GM23338 (cell line): ENCODE results near the gene SMOC2. TPM values are rescaled to one million over a fixed set of nuclear protein-coding genes. Genes with fewer than 3 reads are reported as not detected.

Source experiments
- ATAC-seq: fragments of 200-7000 bp; cut with Tn5 transposase; 3 replicates; pipeline ENCODE4 v1.9.1; 2020
- DNase-seq: peaks from one replicate; pipeline ENCODE4 v3.0.0-alpha.2; 2015; ENCODE audit warnings: low spot score
- H2AFZ ChIP-seq: fragments of 200-600 bp; sonication (generic); 2 replicates; pipeline ENCODE4 v1.8.0; 2016; ENCODE audit warnings: antibody characterized with exemption, mild to moderate bottlenecking, moderate library complexity
- H3F3A ChIP-seq: fragments of 200-600 bp; sonication (generic); replicated peaks from 2 replicates; pipeline ENCODE4 v1.8.0; 2017; ENCODE audit warnings: antibody characterized with exemption, mixed run types, low read depth
- H3K27ac ChIP-seq: fragments of 200-600 bp; sonication (generic); 2 replicates; pipeline ENCODE4 v1.6.1; 2016; ENCODE audit warnings: low read depth
- H3K27me3 ChIP-seq: fragments of 200-600 bp; sonication (generic); 2 replicates; pipeline ENCODE4 v1.8.0; 2016; ENCODE audit warnings: mild to moderate bottlenecking, mixed run types, moderate library complexity; ENCODE audit not compliant: insufficient read depth
- H3K36me3 ChIP-seq: fragments of 200-600 bp; sonication (generic); 2 replicates; pipeline ENCODE4 v1.8.0; 2016; ENCODE audit warnings: mild to moderate bottlenecking; ENCODE audit not compliant: insufficient read depth
- H3K4me1 ChIP-seq: fragments of 200-600 bp; sonication (generic); 2 replicates; pipeline ENCODE4 v1.8.0; 2016; ENCODE audit warnings: mild to moderate bottlenecking, moderate library complexity; ENCODE audit not compliant: insufficient read depth
- H3K4me2 ChIP-seq: fragments of 200-600 bp; sonication (generic); 2 replicates; pipeline ENCODE4 v1.7.1; 2017; ENCODE audit warnings: mixed run types
- H3K4me3 ChIP-seq: fragments of 200-600 bp; sonication (generic); 2 replicates; pipeline ENCODE4 v1.6.1; 2016; ENCODE audit warnings: mixed run types
- H3K79me2 ChIP-seq: fragments of 200-600 bp; sonication (generic); replicated peaks from 2 replicates; pipeline ENCODE4 v1.8.0; 2017; ENCODE audit warnings: mild to moderate bottlenecking; ENCODE audit not compliant: insufficient read depth
- H3K9me2 ChIP-seq: fragments of 200-600 bp; sonication (generic); 2 replicates; pipeline ENCODE4 v1.8.0; 2017; ENCODE audit not compliant: insufficient read depth
- H4K20me1 ChIP-seq: fragments of 200-600 bp; sonication (generic); replicated peaks from 2 replicates; pipeline ENCODE4 v1.8.0; 2017; ENCODE audit warnings: mild to moderate bottlenecking; ENCODE audit not compliant: insufficient read depth
- H3K27ac Mint-ChIP-seq: 2 replicates; pipeline ENCODE4 v1.8.0; 2020; ENCODE audit warnings: inconsistent platforms, mild to moderate bottlenecking, moderate library complexity, mixed read lengths
- H3K27me3 Mint-ChIP-seq: 3 replicates; pipeline ENCODE4 v1.8.0; 2022; ENCODE audit warnings: low read depth, mild to moderate bottlenecking, moderate library complexity, mixed read lengths, inconsistent platforms; ENCODE audit not compliant: insufficient read depth, poor library complexity
- H3K36me3 Mint-ChIP-seq: 3 replicates; pipeline ENCODE4 v1.8.0; 2021; ENCODE audit warnings: low read depth, mild to moderate bottlenecking, inconsistent platforms, moderate library complexity, mixed read lengths
- H3K4me1 Mint-ChIP-seq: 3 replicates; pipeline ENCODE4 v1.8.0; 2020; ENCODE audit warnings: mild to moderate bottlenecking, inconsistent platforms, mixed read lengths
- H3K4me3 Mint-ChIP-seq: 3 replicates; pipeline ENCODE4 v1.8.0; 2021; ENCODE audit warnings: moderate library complexity, mild to moderate bottlenecking, inconsistent platforms, mixed read lengths
- H3K9me3 Mint-ChIP-seq: 3 replicates; pipeline ENCODE4 v1.8.0; 2020; ENCODE audit warnings: moderate library complexity, mild to moderate bottlenecking, inconsistent platforms, mixed read lengths
- CREB1 ChIP-seq: fragments of 250-450 bp; sonication (Bioruptor Pico); IDR thresholded peaks from 2 replicates; pipeline ENCODE4 v1.5.0; 2020; ENCODE audit warnings: low read depth, mild to moderate bottlenecking, moderate library complexity
- CTCF ChIP-seq, 2 experiments: fragments of 200-600 bp in 1 of 2; sonication (generic) in 1 of 2; conservative IDR thresholded peaks; 2 replicates each; pipeline versions ENCODE4 v1.5.1 to v1.6.1; 2016 to 2017; ENCODE audit warnings: antibody characterized with exemption in 2 of 2, low read depth in 2 of 2, mild to moderate bottlenecking in 2 of 2, moderate library complexity in 1 of 2
- EZH2 ChIP-seq: fragments of 200-600 bp; sonication (generic); IDR thresholded peaks from one replicate; pipeline ENCODE4 v1.8.0; 2017; ENCODE audit warnings: antibody characterized with exemption, mild to moderate bottlenecking, low read depth; ENCODE audit not compliant: unreplicated experiment
- EZH2phosphoT487 ChIP-seq: fragments of 200-600 bp; sonication (generic); IDR thresholded peaks from one replicate; pipeline ENCODE4 v1.8.1; 2018; ENCODE audit warnings: antibody characterized with exemption; ENCODE audit not compliant: unreplicated experiment
- JUNB ChIP-seq: IDR thresholded peaks from one replicate; pipeline ENCODE4 v1.6.1; 2016; ENCODE audit warnings: antibody characterized with exemption; ENCODE audit not compliant: unreplicated experiment
- NANOG ChIP-seq: IDR thresholded peaks from 2 replicates; pipeline ENCODE4 v1.6.1; 2016; ENCODE audit warnings: antibody characterized with exemption, borderline replicate concordance
- POLR2AphosphoS5 ChIP-seq: IDR thresholded peaks from 2 replicates; pipeline ENCODE4 v1.6.1; 2016; ENCODE audit warnings: antibody characterized with exemption, low read depth
- STAT1 ChIP-seq: IDR thresholded peaks from one replicate; pipeline ENCODE4 v1.6.1; 2016; ENCODE audit warnings: antibody characterized with exemption; ENCODE audit not compliant: unreplicated experiment
- ZNF114 ChIP-seq: fragments of 250-450 bp; sonication (Bioruptor Pico); IDR thresholded peaks from 2 replicates; pipeline ENCODE4 v1.5.0; 2020; ENCODE audit warnings: mild to moderate bottlenecking, moderate library complexity
- ZNF331 ChIP-seq: fragments of 250-450 bp; sonication (Bioruptor Pico); IDR thresholded peaks from 2 replicates; pipeline ENCODE4 v1.5.0; 2020; ENCODE audit warnings: low read depth, mild to moderate bottlenecking, moderate library complexity
- ZNF462 ChIP-seq: fragments of 250-450 bp; sonication (Bioruptor Pico); IDR thresholded peaks from 2 replicates; pipeline ENCODE4 v1.5.0; 2020; ENCODE audit warnings: mild to moderate bottlenecking, moderate library complexity
- polyA plus RNA-seq: library from polyadenylated mRNA; unstranded; fragments of >200 nt; fragmentation: Nextera tagmentation; extraction: Ambion mirVana; gene quantifications from 2 replicates; pipeline ENCODE4 v1.2.1, GENCODE V29; 2016
- total RNA-seq: library from RNA; depleted of rRNA; stranded (reverse); fragments of >200 nt; shearing (Covaris generic); gene quantifications from 2 replicates; pipeline ENCODE4 v1.2.3, GENCODE V29; 2014
- TF ChIP-seq, protein P1 (sequence below): IDR thresholded peaks from one replicate; pipeline ENCODE4 v1.6.1; 2018; ENCODE audit warnings: antibody characterized with exemption; ENCODE audit not compliant: unreplicated experiment
- TF ChIP-seq, protein P2 (sequence below): IDR thresholded peaks from 2 replicates; pipeline ENCODE4 v1.6.1; 2016; ENCODE audit warnings: antibody characterized with exemption

SMOC2 gene
- total and polyA plus RNA-seq, 2 experiments from 2014 or later: 4.3 to 6.5 TPM

DNA sequence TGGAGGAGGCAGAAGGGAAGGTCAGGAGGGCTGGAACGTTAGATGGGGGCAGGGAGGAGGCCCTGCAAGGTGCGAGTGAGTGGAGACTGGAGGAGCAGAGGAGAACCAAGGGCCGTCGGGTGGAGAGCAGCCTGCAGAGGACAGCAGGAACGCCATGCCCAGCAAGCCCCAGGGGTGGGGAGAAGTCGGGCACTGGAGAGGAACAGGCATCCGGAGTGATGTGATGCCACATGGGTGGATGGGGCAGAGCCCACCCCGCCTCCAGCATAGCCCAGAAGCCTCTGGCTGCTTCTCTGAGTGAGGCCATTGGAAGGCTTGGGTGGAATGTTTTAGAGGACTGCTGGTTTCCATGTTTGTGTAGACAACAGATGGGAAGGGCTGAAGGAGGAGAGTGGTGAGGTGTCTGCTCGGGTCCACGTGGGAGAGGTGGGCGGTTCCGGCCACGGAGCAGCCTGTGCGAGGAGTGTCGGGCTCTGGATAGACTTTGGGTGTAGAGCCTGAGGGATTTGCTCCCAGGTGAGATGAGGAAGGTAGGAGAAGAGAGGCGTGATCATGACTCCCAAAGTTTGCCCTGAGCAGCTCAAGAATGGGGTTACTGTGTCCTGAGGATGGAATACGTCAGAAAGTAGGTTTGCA lies 221.4 kb downstream of the SMOC2 start:
- peaks cover 25% of the 10 kb centered on the region for H3K4me1 ChIP-seq
- no peak overlapping the region for H3K4me3 ChIP-seq
- no peaks in the 10 kb centered on the region for H3K36me3 ChIP-seq
- no peaks in the 10 kb centered on the region for H3K27me3 ChIP-seq
- Mint-ChIP-seq H3K27ac (no peak overlapping the region), H3K36me3 (peaks cover 11% of the 10 kb centered on the region), H3K4me1 (peaks cover 25% of the 10 kb centered on the region), H3K9me3 (peaks cover 13% of the 10 kb centered on the region), H3K4me3 (no peak overlapping the region), H3K27me3 (peaks cover 2% of the 10 kb centered on the region)
- ATAC-seq (no peak), DNase-seq (no peak)
- peaks cover 2% of the 10 kb centered on the region for H3K9me2 ChIP-seq
- H3F3A ChIP-seq: no peaks in the 10 kb centered on the region
- no peak overlapping the region for H3K27ac ChIP-seq
- TF ChIP-seq EZH2 (no peak), POLR2AphosphoS5 (no peak), ZNF331 (CRISPR knock-in tag) (no peak), ZNF462 (CRISPR knock-in tag) (no peak), CREB1 (CRISPR knock-in tag) (no peak), ZNF114 (CRISPR knock-in tag) (no peak), NANOG (no peak), STAT1 (no peak), CTCF (conservative IDR thresholded peaks at IDR 0.05; ENCODE audit: low read depth in 2 of 2) (no peak), JUNB (no peak), EZH2phosphoT487 (no peak)
- TF ChIP-seq, protein P1, sequence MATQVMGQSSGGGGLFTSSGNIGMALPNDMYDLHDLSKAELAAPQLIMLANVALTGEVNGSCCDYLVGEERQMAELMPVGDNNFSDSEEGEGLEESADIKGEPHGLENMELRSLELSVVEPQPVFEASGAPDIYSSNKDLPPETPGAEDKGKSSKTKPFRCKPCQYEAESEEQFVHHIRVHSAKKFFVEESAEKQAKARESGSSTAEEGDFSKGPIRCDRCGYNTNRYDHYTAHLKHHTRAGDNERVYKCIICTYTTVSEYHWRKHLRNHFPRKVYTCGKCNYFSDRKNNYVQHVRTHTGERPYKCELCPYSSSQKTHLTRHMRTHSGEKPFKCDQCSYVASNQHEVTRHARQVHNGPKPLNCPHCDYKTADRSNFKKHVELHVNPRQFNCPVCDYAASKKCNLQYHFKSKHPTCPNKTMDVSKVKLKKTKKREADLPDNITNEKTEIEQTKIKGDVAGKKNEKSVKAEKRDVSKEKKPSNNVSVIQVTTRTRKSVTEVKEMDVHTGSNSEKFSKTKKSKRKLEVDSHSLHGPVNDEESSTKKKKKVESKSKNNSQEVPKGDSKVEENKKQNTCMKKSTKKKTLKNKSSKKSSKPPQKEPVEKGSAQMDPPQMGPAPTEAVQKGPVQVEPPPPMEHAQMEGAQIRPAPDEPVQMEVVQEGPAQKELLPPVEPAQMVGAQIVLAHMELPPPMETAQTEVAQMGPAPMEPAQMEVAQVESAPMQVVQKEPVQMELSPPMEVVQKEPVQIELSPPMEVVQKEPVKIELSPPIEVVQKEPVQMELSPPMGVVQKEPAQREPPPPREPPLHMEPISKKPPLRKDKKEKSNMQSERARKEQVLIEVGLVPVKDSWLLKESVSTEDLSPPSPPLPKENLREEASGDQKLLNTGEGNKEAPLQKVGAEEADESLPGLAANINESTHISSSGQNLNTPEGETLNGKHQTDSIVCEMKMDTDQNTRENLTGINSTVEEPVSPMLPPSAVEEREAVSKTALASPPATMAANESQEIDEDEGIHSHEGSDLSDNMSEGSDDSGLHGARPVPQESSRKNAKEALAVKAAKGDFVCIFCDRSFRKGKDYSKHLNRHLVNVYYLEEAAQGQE: no peak
- TF ChIP-seq, protein P2, sequence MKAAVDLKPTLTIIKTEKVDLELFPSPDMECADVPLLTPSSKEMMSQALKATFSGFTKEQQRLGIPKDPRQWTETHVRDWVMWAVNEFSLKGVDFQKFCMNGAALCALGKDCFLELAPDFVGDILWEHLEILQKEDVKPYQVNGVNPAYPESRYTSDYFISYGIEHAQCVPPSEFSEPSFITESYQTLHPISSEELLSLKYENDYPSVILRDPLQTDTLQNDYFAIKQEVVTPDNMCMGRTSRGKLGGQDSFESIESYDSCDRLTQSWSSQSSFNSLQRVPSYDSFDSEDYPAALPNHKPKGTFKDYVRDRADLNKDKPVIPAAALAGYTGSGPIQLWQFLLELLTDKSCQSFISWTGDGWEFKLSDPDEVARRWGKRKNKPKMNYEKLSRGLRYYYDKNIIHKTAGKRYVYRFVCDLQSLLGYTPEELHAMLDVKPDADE: no peak
- no peaks in the 10 kb centered on the region for H3K79me2 ChIP-seq
- no peak overlapping the region for H3K4me2 ChIP-seq
- no peaks in the 10 kb centered on the region for H4K20me1 ChIP-seq
- H2AFZ ChIP-seq: no peak overlapping the region
